HG03342 (cell line): ENCODE results near the gene FA2H.
A peak's percentile ranks its signal among the peaks of the same experiment; 100 is the strongest.
"Not testable (repeated sequence)": the region's sequence is repeated elsewhere in the genome, so short reads cannot be mapped to it uniquely, and the experiment has no call there.

Experiments used
- ATAC-seq: cut with Tn5 transposase; IDR thresholded peaks from one replicate; pipeline ENCODE4 v1.9.1; 2021; ENCODE audit warnings: mild to moderate bottlenecking, moderate library complexity; ENCODE audit not compliant: unreplicated experiment

FA2H gene

GRCh38 chr16:74695450-74696422 is 78.9 kb downstream of the FA2H start:
- peak; percentile 92 for ATAC-seq

- no peak for ATAC-seq
These were observed 83.3 kb downstream of the FA2H start for GRCh38 chr16:74691093-74691855.

GRCh38 chr16:74682556-74682955 is 92.1 kb downstream of the FA2H start:
- ATAC-seq = no peak

- no peak for ATAC-seq
These were observed 93.9 kb downstream of the FA2H start for GRCh38 chr16:74680681-74681080.

- ATAC-seq = no peak
These were observed 94.6 kb downstream of the FA2H start for GRCh38 chr16:74679983-74680382.

- no peak for ATAC-seq
These were observed 96.8 kb downstream of the FA2H start for GRCh38 chr16:74677868-74678267.

GRCh38 chr16:74673876-74674275 is 100.7 kb downstream of the FA2H start:
- ATAC-seq = no peak

GRCh38 chr16:74668877-74669276 is 105.7 kb downstream of the FA2H start:
- not testable (repeated sequence) for ATAC-seq

- no peak for ATAC-seq
These were observed 107.3 kb downstream of the FA2H start for GRCh38 chr16:74667255-74667700.

GRCh38 chr16:74666425-74667254 is 108.0 kb downstream of the FA2H start, which contains the start of gene RFWD3:
Gene RFWD3, minus strand, starts transcription at chr16:74666877. Its CDS starts 5,428 bp downstream, at chr16:74661449.
- ATAC-seq = peak; percentile 100

- no peak for ATAC-seq
These were observed 108.6 kb downstream of the FA2H start for GRCh38 chr16:74666010-74666421.
